Esophagus squamous epithelium (tissue), 5 donors: Measurements from ENCODE around the gene GALNT14. TPM values are rescaled to one million over a fixed set of nuclear protein-coding genes. Genes with fewer than 3 reads are reported as not detected.

Source experiments
- DNase-seq: peaks from one replicate; lab custom pipeline; 2025; lab: John Stamatoyannopoulos, UW
- H3K27ac ChIP-seq, 4 donors: fragments of 200-600 bp; sonication (generic); one replicate each; pipeline ENCODE4 v1.5.1; 2016 to 2019; ENCODE audit warnings: mild to moderate bottlenecking in 1 of 4
- H3K27me3 ChIP-seq, 4 donors: fragments of 200-600 bp; sonication (generic); 1 replicate in 3 of 4; 2 replicates in 1 of 4; pipeline versions ENCODE4 v1.5.1 to v1.6.0; 2017 to 2021; ENCODE audit warnings: antibody characterized with exemption in 1 of 4
- H3K36me3 ChIP-seq, 3 donors: fragments of 200-600 bp; sonication (generic); one replicate each; pipeline ENCODE4 v1.5.1; 2016 to 2019
- H3K4me1 ChIP-seq, 3 donors: fragments of 200-600 bp; sonication (generic); one replicate each; pipeline ENCODE4 v1.5.1; 2017 to 2019
- H3K4me3 ChIP-seq, 4 donors: fragments of 200-600 bp; sonication (generic); 1 replicate in 3 of 4; 2 replicates in 1 of 4; pipeline ENCODE4 v1.5.1; 2016 to 2019; ENCODE audit warnings: mild to moderate bottlenecking in 2 of 4, moderate library complexity in 1 of 4
- H3K9me3 ChIP-seq, 3 donors: fragments of 200-600 bp; sonication (generic); one replicate each; pipeline ENCODE4 v1.5.1; 2016 to 2019
- CTCF ChIP-seq, 6 experiments: fragments of 450-650 bp in 4 of 6; fragments of 200-600 bp in 2 of 6; sonication (generic) in 2 of 6; IDR thresholded peaks; one replicate each; pipeline ENCODE4 v1.5.1; 2016 to 2019; ENCODE audit warnings: antibody characterized with exemption in 6 of 6, mild to moderate bottlenecking in 4 of 6, moderate library complexity in 4 of 6
- POLR2A ChIP-seq, 4 donors: fragments of 450-650 bp; IDR thresholded peaks; one replicate each; pipeline ENCODE4 v1.6.1; 2017; ENCODE audit warnings: antibody characterized with exemption in 4 of 4, mild to moderate bottlenecking in 4 of 4, moderate library complexity in 3 of 4
- WGBS, 2 donors: methylation state at CpG; one replicate each; pipeline ENCODE4 v1.1.5; 2018; 5-methylcytosine and 5-hydroxymethylcytosine counted together
- intact Hi-C: fragments of 100-400 bp; cut with DNase I; formaldehyde crosslinking; loops from one replicate; pipeline ENCODE4 v1.15.0; 2022
- total RNA-seq, 4 donors: library from RNA; depleted of rRNA; stranded (reverse); fragments of >200 nt; gene quantifications; one replicate each; pipeline ENCODE4 v1.1.0, GENCODE V29; 2016
- donor health status: DM: yes; HTN: yes; CAD: no.

GALNT14 gene
- total RNA-seq, 4 donors from 2014 or later = 18.6 to 29.0 (median 21.3) TPM

GRCh38 chr2:31018280-31018679, 120.0 kb downstream of the GALNT14 start:
- H3K27ac ChIP-seq = no peak overlapping the region
- no peaks in the 10 kb centered on the region for H3K36me3 ChIP-seq
- H3K4me3 ChIP-seq = no peak overlapping the region
- DNase-seq = no peak
- no peaks in the 10 kb centered on the region for H3K27me3 ChIP-seq
- WGBS, 2 donors = 72 to 78% methylated on average over 6 of the region's 6 CpGs
- no peak for TF ChIP-seq CTCF (IDR thresholded peaks at IDR 0.05)
- TF ChIP-seq POLR2A (IDR thresholded peaks at IDR 0.05) = no peak
- intact Hi-C loops = no loop called here
- no peaks in the 10 kb centered on the region for H3K9me3 ChIP-seq
- no peaks in the 10 kb centered on the region for H3K4me1 ChIP-seq

- intact Hi-C loops = no loop called here
- TF ChIP-seq POLR2A (IDR thresholded peaks at IDR 0.05) (no peak), CTCF (IDR thresholded peaks at IDR 0.05) (no peak)
- H3K27me3 ChIP-seq = peaks cover 0 to under 1% (median 0%) of the 10 kb centered on the region in 4 donors
- H3K4me3 ChIP-seq = no peak overlapping the region
- no peaks in the 10 kb centered on the region for H3K36me3 ChIP-seq
- H3K9me3 ChIP-seq = no peaks in the 10 kb centered on the region
- peaks cover 0 to 8% (median 0%) of the 10 kb centered on the region in 3 donors for H3K4me1 ChIP-seq
- no peak overlapping the region for H3K27ac ChIP-seq
- no peak for DNase-seq
- WGBS, 2 donors = 87 to 90% methylated on average over 5 of the region's 5 CpGs
These were observed 121.6 kb downstream of the GALNT14 start for GRCh38 chr2:31016648-31017047.

- Histone ChIP-seq H3K4me3 (no peak overlapping the region), H3K27me3 (peaks cover 0 to 8% (median 0%) of the 10 kb centered on the region in 4 donors), H3K27ac (no peak overlapping the region), H3K9me3 (no peaks in the 10 kb centered on the region), H3K4me1 (peaks cover 0 to 8% (median 0%) of the 10 kb centered on the region in 3 donors), H3K36me3 (no peaks in the 10 kb centered on the region)
- DNase-seq = no peak
- intact Hi-C loops = no loop called here
- TF ChIP-seq POLR2A (IDR thresholded peaks at IDR 0.05) (no peak), CTCF (IDR thresholded peaks at IDR 0.05) (no peak)
- 91 to 95% methylated on average over 2 to 3 of the region's 4 CpGs for WGBS, 2 donors
These were observed 123.7 kb downstream of the GALNT14 start for GRCh38 chr2:31014516-31014915.

GRCh38 chr2:31013301-31013700, 124.9 kb downstream of the GALNT14 start:
- Histone ChIP-seq H3K9me3 (no peaks in the 10 kb centered on the region), H3K36me3 (no peaks in the 10 kb centered on the region), H3K4me1 (peaks cover 0 to 8% (median 0%) of the 10 kb centered on the region in 3 donors), H3K27ac (no peak overlapping the region), H3K27me3 (peaks cover 0 to 10% (median 0%) of the 10 kb centered on the region in 4 donors), H3K4me3 (no peak overlapping the region)
- intact Hi-C loops = no loop called here
- 71 to 76% methylated on average over 7 to 8 of the region's 8 CpGs for WGBS, 2 donors
- TF ChIP-seq CTCF (IDR thresholded peaks at IDR 0.05) (no peak), POLR2A (IDR thresholded peaks at IDR 0.05) (no peak)
- no peak for DNase-seq

- Histone ChIP-seq H3K4me1 (peaks cover 0 to 8% (median 0%) of the 10 kb centered on the region in 3 donors), H3K36me3 (no peaks in the 10 kb centered on the region), H3K4me3 (no peak overlapping the region), H3K27me3 (peaks cover 0 to 10% (median 0%) of the 10 kb centered on the region in 4 donors), H3K9me3 (no peaks in the 10 kb centered on the region), H3K27ac (no peak overlapping the region)
- WGBS, 2 donors = 83% methylated on average over 1 of the region's 1 CpG; no CpG with 5 or more reads in 1 of the 2 donors
- no peak for TF ChIP-seq POLR2A (IDR thresholded peaks at IDR 0.05)
- no peak for TF ChIP-seq CTCF (IDR thresholded peaks at IDR 0.05)
- intact Hi-C loops = no loop called here
- DNase-seq = no peak
These were observed 125.8 kb downstream of the GALNT14 start for GRCh38 chr2:31012406-31012805.
